ENCODE data around the gene TTLL4. TPM values are rescaled to one million over a fixed set of nuclear protein-coding genes. Genes with fewer than 3 reads are reported as not detected.

TTLL4 gene
- total RNA-seq, 1 donor from 2014 or later, result 20.7 TPM

DNA sequence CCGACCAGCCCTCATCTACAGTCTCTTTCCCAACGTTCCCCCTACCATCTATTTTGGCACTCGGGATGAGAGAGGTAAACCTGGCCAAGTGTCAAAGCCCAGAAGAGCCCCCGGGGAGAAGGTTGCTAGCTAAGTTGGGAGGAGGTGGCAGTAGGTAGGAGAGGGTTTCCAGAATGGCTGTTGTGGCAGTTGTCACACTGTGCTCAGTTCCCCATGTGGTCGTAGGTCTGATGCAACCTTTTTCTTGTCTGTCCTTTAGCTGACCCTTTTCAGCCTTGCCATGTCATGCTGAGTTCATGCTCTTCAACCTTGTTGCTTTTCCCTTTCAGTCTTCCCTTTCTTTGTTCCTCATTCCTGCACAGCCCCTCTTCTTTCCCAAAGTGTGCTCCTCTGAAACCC, 34.5 kb downstream of the TTLL4 start:
- Mint-ChIP-seq H3K27ac (ENCODE audit: unreplicated experiment) (peak overlapping the region; percentile 45), H3K9me3 (ENCODE audit: low read depth) (no peaks in the 10 kb centered on the region), H3K27me3 (ENCODE audit: low read depth) (no peaks in the 10 kb centered on the region), H3K4me1 (ENCODE audit: low read depth) (peaks cover 14% of the 10 kb centered on the region), H3K36me3 (ENCODE audit: low read depth) (peaks cover 47% of the 10 kb centered on the region), H3K4me3 (ENCODE audit: unreplicated experiment) (no peak overlapping the region)
- TF ChIP-seq, protein P1, sequence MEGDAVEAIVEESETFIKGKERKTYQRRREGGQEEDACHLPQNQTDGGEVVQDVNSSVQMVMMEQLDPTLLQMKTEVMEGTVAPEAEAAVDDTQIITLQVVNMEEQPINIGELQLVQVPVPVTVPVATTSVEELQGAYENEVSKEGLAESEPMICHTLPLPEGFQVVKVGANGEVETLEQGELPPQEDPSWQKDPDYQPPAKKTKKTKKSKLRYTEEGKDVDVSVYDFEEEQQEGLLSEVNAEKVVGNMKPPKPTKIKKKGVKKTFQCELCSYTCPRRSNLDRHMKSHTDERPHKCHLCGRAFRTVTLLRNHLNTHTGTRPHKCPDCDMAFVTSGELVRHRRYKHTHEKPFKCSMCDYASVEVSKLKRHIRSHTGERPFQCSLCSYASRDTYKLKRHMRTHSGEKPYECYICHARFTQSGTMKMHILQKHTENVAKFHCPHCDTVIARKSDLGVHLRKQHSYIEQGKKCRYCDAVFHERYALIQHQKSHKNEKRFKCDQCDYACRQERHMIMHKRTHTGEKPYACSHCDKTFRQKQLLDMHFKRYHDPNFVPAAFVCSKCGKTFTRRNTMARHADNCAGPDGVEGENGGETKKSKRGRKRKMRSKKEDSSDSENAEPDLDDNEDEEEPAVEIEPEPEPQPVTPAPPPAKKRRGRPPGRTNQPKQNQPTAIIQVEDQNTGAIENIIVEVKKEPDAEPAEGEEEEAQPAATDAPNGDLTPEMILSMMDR (IDR thresholded peaks at IDR 0.05), result no peak
- DNase-seq (ENCODE audit: low spot score), result no peak

DNA sequence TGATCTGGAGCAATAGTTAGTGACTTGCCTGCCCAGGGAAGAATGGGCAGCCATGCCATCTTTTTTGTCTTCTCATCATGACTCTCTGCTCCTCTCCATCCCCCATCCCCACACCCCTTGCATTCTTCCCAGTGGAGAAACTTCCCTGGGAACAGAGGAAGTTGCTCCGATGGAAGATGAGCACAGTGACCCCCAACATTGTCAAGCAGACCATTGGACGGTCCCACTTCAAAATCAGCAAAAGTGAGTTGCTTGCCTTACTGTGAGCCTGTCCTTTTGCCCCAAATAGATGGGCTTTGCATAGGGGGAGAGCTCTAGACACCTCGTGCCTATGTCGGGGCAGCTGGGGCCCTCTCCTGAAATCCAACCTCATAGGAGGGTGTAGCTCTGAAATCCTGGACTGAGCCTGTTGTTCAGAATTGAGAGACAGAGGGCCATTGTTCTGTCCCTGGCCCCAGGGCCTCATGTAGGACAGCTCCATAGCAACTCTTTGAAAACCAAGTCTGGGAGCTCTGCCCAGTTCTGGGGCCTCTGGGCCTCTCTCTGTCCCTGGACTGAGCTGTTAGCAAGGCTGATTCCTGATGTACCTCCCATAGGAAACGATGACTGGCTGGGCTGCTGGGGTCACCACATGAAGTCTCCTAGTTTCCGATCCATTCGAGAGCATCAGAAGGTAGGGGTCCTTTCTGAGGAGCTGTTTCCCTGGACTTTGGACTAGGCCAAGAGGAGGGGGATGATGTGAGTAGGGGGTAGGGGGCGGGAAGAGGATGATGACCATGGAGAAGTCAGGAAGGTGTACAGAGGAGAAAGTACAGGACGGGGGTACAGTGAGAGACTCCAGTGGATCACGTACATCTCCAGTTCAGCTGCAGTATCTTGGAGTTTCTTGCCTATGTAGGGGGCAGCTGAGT, 35.2 kb downstream of the TTLL4 start:
- peaks cover 48% of the 10 kb centered on the region for H3K36me3 Mint-ChIP-seq (ENCODE audit: low read depth)
- H3K27ac Mint-ChIP-seq (ENCODE audit: unreplicated experiment), result peak overlapping the region; percentile 45
- H3K27me3 Mint-ChIP-seq (ENCODE audit: low read depth), result no peaks in the 10 kb centered on the region
- no peak for DNase-seq (ENCODE audit: low spot score)
- TF ChIP-seq, protein P1 (IDR thresholded peaks at IDR 0.05), result no peak
- no peak overlapping the region for H3K4me3 Mint-ChIP-seq (ENCODE audit: unreplicated experiment)
- H3K4me1 Mint-ChIP-seq (ENCODE audit: low read depth), result peaks cover 14% of the 10 kb centered on the region
- no peaks in the 10 kb centered on the region for H3K9me3 Mint-ChIP-seq (ENCODE audit: low read depth)

DNA sequence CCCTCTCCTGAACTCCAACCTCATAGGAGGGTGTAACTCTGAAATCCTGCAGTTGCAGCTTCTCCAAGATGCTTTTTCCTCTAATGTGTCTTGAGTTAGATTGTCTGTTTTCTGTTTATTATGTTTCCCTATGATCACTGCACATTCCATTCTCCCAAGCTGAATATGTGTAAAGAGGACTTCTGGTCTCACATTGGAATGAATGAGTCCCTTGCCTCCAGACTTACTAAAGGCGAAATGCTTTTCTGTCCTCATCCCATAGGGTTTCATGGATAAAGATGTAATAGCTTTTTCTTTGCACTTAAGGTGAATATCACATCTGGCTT, 35.8 kb downstream of the TTLL4 start:
- H3K4me1 Mint-ChIP-seq (ENCODE audit: low read depth), result peaks cover 14% of the 10 kb centered on the region
- H3K27ac Mint-ChIP-seq (ENCODE audit: unreplicated experiment), result no peak overlapping the region
- no peaks in the 10 kb centered on the region for H3K9me3 Mint-ChIP-seq (ENCODE audit: low read depth)
- DNase-seq (ENCODE audit: low spot score), result no peak
- TF ChIP-seq, protein P1 (IDR thresholded peaks at IDR 0.05), result no peak
- no peaks in the 10 kb centered on the region for H3K27me3 Mint-ChIP-seq (ENCODE audit: low read depth)
- H3K4me3 Mint-ChIP-seq (ENCODE audit: unreplicated experiment), result no peak overlapping the region
- H3K36me3 Mint-ChIP-seq (ENCODE audit: low read depth), result peaks cover 49% of the 10 kb centered on the region

DNA sequence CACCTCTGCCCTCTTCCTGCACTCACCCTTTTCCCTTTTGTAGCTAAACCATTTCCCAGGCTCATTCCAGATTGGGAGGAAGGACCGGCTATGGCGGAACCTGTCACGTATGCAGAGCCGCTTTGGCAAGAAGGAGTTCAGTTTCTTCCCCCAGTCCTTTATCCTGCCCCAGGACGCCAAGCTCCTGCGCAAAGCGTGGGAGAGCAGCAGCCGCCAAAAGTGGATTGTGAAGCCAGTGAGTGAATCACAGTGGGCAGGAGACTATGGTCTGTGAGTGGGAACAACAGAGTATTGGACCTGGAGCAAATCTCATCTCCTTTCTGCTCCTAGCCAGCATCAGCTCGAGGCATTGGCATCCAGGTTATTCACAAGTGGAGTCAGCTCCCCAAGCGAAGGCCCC, 36.3 kb downstream of the TTLL4 start:
- DNase-seq (ENCODE audit: low spot score), result no peak
- H3K9me3 Mint-ChIP-seq (ENCODE audit: low read depth), result no peaks in the 10 kb centered on the region
- no peaks in the 10 kb centered on the region for H3K27me3 Mint-ChIP-seq (ENCODE audit: low read depth)
- no peak overlapping the region for H3K4me3 Mint-ChIP-seq (ENCODE audit: unreplicated experiment)
- no peak overlapping the region for H3K27ac Mint-ChIP-seq (ENCODE audit: unreplicated experiment)
- H3K36me3 Mint-ChIP-seq (ENCODE audit: low read depth), result peaks cover 51% of the 10 kb centered on the region
- peaks cover 14% of the 10 kb centered on the region for H3K4me1 Mint-ChIP-seq (ENCODE audit: low read depth)
- TF ChIP-seq, protein P1 (IDR thresholded peaks at IDR 0.05), result no peak

DNA sequence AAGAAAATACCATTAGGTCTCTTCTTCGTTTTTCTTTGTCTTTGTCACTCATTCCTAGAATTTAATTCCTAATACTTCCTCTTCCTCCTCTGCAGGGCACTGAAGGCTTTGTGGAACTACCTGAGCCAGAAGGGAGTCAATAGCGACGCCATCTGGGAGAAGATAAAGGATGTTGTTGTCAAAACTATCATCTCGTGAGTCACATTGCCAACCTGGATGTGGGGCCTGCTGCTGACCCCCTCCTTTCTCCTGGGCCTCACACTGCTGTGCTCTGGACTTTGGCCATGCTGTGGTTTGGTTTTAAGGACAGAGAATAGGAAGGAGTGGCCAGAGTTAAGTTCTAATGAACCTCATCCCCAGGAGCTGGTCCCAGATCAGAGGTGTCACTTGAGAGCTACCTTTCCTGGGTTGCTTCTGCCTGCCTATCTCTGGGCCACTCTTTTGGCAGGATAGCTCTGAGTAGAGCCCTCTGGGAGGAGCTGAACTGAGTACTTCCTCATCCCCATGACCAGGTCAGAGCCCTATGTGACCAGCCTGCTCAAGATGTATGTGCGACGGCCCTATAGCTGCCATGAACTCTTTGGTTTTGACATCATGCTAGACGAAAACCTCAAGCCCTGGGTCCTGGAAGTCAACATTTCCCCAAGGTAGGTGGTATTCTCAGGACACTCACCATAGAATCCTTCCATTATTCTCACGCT, 38.3 kb downstream of the TTLL4 start:
- H3K9me3 Mint-ChIP-seq (ENCODE audit: low read depth), result no peaks in the 10 kb centered on the region
- TF ChIP-seq, protein P1 (IDR thresholded peaks at IDR 0.05), result no peak
- H3K4me3 Mint-ChIP-seq (ENCODE audit: unreplicated experiment), result no peak overlapping the region
- H3K27ac Mint-ChIP-seq (ENCODE audit: unreplicated experiment), result no peak overlapping the region
- H3K27me3 Mint-ChIP-seq (ENCODE audit: low read depth), result no peaks in the 10 kb centered on the region
- peaks cover 65% of the 10 kb centered on the region for H3K36me3 Mint-ChIP-seq (ENCODE audit: low read depth)
- DNase-seq (ENCODE audit: low spot score), result no peak
- H3K4me1 Mint-ChIP-seq (ENCODE audit: low read depth), result peaks cover 10% of the 10 kb centered on the region
